Measurements from ENCODE around the gene SH3PXD2B. TPM values are rescaled to one million over a fixed set of nuclear protein-coding genes. Genes with fewer than 3 reads are reported as not detected.

Gene SH3PXD2B
- total RNA-seq, 1 donor from 2014 or later: 74.1 TPM

DNA sequence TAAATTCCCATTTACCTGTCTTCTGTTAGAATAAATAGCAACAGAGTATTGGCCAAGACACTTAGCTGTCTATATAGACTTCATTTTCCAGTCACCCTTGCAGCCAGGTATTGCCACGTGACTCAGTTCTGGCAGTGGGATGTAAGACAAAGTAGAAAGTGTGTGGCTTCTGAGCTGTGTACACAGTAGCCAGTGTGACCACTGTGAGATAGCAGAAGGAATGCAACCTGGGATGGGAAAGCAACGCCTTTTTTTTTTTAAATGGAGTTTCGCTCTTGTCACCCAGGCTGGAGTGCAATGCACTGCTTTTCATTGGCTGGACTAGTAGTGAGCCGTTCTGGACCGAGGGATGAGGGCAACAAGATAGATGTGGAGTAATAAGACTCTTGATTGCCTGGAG lies 106.2 kb downstream of the SH3PXD2B start:
- Mint-ChIP-seq H3K27me3 (ENCODE audit: unreplicated experiment) (peaks cover 8% of the 10 kb centered on the region), H3K4me1 (ENCODE audit: unreplicated experiment) (no peaks in the 10 kb centered on the region), H3K27ac (ENCODE audit: unreplicated experiment) (no peak overlapping the region), H3K4me3 (ENCODE audit: unreplicated experiment) (no peak overlapping the region), H3K36me3 (ENCODE audit: low read depth, unreplicated experiment) (peaks cover 54% of the 10 kb centered on the region), H3K9me3 (ENCODE audit: unreplicated experiment) (no peaks in the 10 kb centered on the region)
- no peak for DNase-seq (ENCODE audit: low spot score)
- TF ChIP-seq, protein P1, sequence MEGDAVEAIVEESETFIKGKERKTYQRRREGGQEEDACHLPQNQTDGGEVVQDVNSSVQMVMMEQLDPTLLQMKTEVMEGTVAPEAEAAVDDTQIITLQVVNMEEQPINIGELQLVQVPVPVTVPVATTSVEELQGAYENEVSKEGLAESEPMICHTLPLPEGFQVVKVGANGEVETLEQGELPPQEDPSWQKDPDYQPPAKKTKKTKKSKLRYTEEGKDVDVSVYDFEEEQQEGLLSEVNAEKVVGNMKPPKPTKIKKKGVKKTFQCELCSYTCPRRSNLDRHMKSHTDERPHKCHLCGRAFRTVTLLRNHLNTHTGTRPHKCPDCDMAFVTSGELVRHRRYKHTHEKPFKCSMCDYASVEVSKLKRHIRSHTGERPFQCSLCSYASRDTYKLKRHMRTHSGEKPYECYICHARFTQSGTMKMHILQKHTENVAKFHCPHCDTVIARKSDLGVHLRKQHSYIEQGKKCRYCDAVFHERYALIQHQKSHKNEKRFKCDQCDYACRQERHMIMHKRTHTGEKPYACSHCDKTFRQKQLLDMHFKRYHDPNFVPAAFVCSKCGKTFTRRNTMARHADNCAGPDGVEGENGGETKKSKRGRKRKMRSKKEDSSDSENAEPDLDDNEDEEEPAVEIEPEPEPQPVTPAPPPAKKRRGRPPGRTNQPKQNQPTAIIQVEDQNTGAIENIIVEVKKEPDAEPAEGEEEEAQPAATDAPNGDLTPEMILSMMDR (IDR thresholded peaks at IDR 0.05; ENCODE audit: unreplicated experiment): no peak

DNA sequence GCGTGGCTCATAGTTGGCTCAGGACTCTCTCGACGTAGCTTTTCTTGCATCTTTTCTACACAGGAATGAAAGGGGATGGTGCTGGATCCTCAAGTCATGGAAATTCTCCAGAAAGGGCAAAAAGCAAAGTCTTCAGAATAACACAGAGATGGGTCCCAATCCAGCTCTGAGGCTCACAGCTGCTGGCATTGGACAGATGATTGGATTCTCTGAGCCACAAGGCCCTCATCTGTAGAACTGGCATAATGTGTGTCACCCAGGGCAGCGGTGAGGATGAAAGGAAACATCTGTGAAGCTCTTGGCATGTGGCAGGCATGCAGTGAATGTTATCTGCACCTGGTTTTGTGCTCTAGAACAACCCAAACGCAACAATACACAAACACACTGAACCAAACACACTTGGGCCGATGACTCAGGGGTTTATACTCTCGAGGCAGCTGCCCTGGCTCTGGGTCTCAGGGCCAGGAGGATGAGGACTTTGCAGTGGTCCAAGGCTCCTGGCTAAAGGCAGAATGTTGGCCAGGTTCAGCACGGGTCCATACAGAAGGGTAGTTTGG lies 106.8 kb downstream of the SH3PXD2B start:
- Mint-ChIP-seq H3K4me1 (ENCODE audit: unreplicated experiment) (no peaks in the 10 kb centered on the region), H3K27ac (ENCODE audit: unreplicated experiment) (no peak overlapping the region), H3K4me3 (ENCODE audit: unreplicated experiment) (no peak overlapping the region), H3K27me3 (ENCODE audit: unreplicated experiment) (peaks cover 8% of the 10 kb centered on the region), H3K9me3 (ENCODE audit: unreplicated experiment) (no peaks in the 10 kb centered on the region), H3K36me3 (ENCODE audit: low read depth, unreplicated experiment) (peaks cover 51% of the 10 kb centered on the region)
- DNase-seq (ENCODE audit: low spot score): no peak
- TF ChIP-seq, protein P1 (IDR thresholded peaks at IDR 0.05; ENCODE audit: unreplicated experiment): no peak

GRCh38 chr5:172345881-172346280 lies 108.4 kb downstream of the SH3PXD2B start:
- Mint-ChIP-seq H3K4me1 (ENCODE audit: unreplicated experiment) (no peaks in the 10 kb centered on the region), H3K27ac (ENCODE audit: unreplicated experiment) (no peak overlapping the region), H3K27me3 (ENCODE audit: unreplicated experiment) (peaks cover 12% of the 10 kb centered on the region), H3K4me3 (ENCODE audit: unreplicated experiment) (peak overlapping the region; percentile 68), H3K9me3 (ENCODE audit: unreplicated experiment) (no peaks in the 10 kb centered on the region), H3K36me3 (ENCODE audit: low read depth, unreplicated experiment) (peaks cover 55% of the 10 kb centered on the region)
- no peak for DNase-seq (ENCODE audit: low spot score)
- TF ChIP-seq, protein P1 (IDR thresholded peaks at IDR 0.05; ENCODE audit: unreplicated experiment): no peak

- Mint-ChIP-seq H3K27me3 (ENCODE audit: unreplicated experiment) (peaks cover 12% of the 10 kb centered on the region), H3K27ac (ENCODE audit: unreplicated experiment) (no peak overlapping the region), H3K36me3 (ENCODE audit: low read depth, unreplicated experiment) (peaks cover 57% of the 10 kb centered on the region), H3K9me3 (ENCODE audit: unreplicated experiment) (no peaks in the 10 kb centered on the region), H3K4me1 (ENCODE audit: unreplicated experiment) (no peaks in the 10 kb centered on the region), H3K4me3 (ENCODE audit: unreplicated experiment) (no peak overlapping the region)
- TF ChIP-seq, protein P1 (IDR thresholded peaks at IDR 0.05; ENCODE audit: unreplicated experiment): no peak
- DNase-seq (ENCODE audit: low spot score): no peak
These were observed 109.4 kb downstream of the SH3PXD2B start for GRCh38 chr5:172344855-172345409.

DNA sequence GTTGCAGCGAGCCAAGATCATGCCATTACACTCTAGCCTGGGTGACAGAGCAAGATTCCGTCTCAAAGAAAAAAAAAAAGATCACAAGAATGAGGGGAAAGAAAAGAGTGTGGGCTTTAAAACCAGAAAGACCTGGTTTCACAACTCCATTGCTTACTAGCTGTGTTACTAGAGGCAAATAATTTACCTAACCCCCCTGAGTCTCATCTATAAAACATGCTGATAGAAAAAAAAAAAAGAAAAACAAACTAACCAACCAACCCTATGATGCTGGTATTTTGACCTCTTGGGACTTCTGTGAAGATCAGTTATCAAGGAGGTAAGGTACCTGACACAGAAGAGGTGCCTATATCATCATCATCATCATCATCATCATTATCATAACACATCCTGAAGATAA lies 110.6 kb downstream of the SH3PXD2B start:
- H3K36me3 Mint-ChIP-seq (ENCODE audit: low read depth, unreplicated experiment): peaks cover 57% of the 10 kb centered on the region
- peaks cover 12% of the 10 kb centered on the region for H3K27me3 Mint-ChIP-seq (ENCODE audit: unreplicated experiment)
- no peaks in the 10 kb centered on the region for H3K4me1 Mint-ChIP-seq (ENCODE audit: unreplicated experiment)
- H3K27ac Mint-ChIP-seq (ENCODE audit: unreplicated experiment): no peak overlapping the region
- no peaks in the 10 kb centered on the region for H3K9me3 Mint-ChIP-seq (ENCODE audit: unreplicated experiment)
- DNase-seq (ENCODE audit: low spot score): no peak
- TF ChIP-seq, protein P1 (IDR thresholded peaks at IDR 0.05; ENCODE audit: unreplicated experiment): no peak
- peak overlapping the region; percentile 66 for H3K4me3 Mint-ChIP-seq (ENCODE audit: unreplicated experiment)

Data from endothelial cell (in vitro differentiated cells).